SK-N-MC (cell line): ENCODE measurements around the gene FNDC3B.

Source experiments
- EZH2 ChIP-seq: fragments of 200-600 bp; sonication (generic); IDR thresholded peaks from one replicate; pipeline ENCODE4 v1.6.1; 2017; ENCODE audit warnings: antibody characterized with exemption
- FOXP2 ChIP-seq: optimal IDR thresholded peaks from 2 replicates; pipeline ENCODE3; 2011; ENCODE audit warnings: mild to moderate bottlenecking, moderate library complexity; ENCODE audit not compliant: insufficient read depth; ENCODE audit errors: extremely low read length, control extremely low read depth
- POLR2AphosphoS5 ChIP-seq: IDR thresholded peaks from 2 replicates; pipeline ENCODE4 v1.6.1; 2012; ENCODE audit warnings: mild to moderate bottlenecking, low read depth, low read length, borderline replicate concordance

DNA sequence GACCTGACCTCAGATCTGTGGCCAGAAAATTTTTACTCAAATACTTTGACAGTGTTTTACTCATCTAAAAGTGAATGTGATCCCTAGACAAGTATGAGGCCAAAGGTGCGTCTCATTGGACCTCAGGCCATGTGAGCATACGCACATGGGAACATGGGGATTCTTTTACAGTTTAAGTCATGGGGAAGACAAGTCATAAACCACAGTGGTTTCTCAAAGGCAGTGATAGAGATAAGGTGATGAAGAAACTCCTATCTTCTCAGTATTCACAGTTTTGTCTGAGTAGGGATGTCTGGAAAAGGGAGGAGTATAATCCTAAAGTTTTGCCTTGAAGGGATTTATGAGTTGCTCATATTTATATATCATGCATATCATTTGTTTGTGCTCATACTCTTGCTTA lies 173.8 kb downstream of the FNDC3B start:
- no peak for TF ChIP-seq EZH2
- no peak for TF ChIP-seq POLR2AphosphoS5
- TF ChIP-seq FOXP2: no peak
